Measurements from ENCODE around the gene LRP1B. TPM values are rescaled to one million over a fixed set of nuclear protein-coding genes. Genes with fewer than 3 reads are reported as not detected.

The LRP1B gene
- total and polyA plus RNA-seq, 2 of the 8 experiments (the other 6 are each of a cell fraction or from before 2014, with no cell fraction given) = 0.03 TPM; not detected in 1

- Histone ChIP-seq H3K4ac (replicated peaks; ENCODE audit: insufficient read length, low read depth, low read length) (no peak overlapping the region), H2AK5ac (ENCODE audit: low read depth, low read length) (no peak overlapping the region), H3K27ac (ENCODE audit: low read depth, low read length) (no peak overlapping the region), H3K4me3 (ENCODE audit: extremely low read depth in 1 of 4, insufficient read depth in 2 of 4, low read depth in 3 of 4, low read length in 4 of 4) (no peak overlapping the region), H3K9me3 (ENCODE audit: insufficient read depth in 2 of 2, low read depth in 1 of 2, low read length in 1 of 2) (no peaks in the 10 kb centered on the region), H4K20me1 (replicated peaks in 1 of 2; ENCODE audit: control insufficient read depth in 1 of 2, insufficient read depth in 2 of 2, low read length in 2 of 2) (no peaks in the 10 kb centered on the region), H2BK20ac (ENCODE audit: low read length) (no peak overlapping the region), H3K79me2 (ENCODE audit: control insufficient read depth in 1 of 2, insufficient read depth in 2 of 2, low read length in 2 of 2) (no peaks in the 10 kb centered on the region), H2BK15ac (ENCODE audit: low read length) (no peak overlapping the region), H3K23ac (ENCODE audit: insufficient read length) (no peak overlapping the region), H3K4me1 (replicated peaks in 1 of 4; ENCODE audit: control insufficient read depth in 3 of 4, insufficient read depth in 4 of 4, low read length in 3 of 4) (no peaks in the 10 kb centered on the region), H3K36me3 (ENCODE audit: control insufficient read depth in 2 of 4, insufficient read depth in 4 of 4, low read length in 3 of 4) (no peaks in the 10 kb centered on the region), H3K56ac (replicated peaks; ENCODE audit: insufficient read length, low read depth, low read length) (no peak overlapping the region), H2BK5ac (ENCODE audit: low read depth, low read length) (no peak overlapping the region), H3K23me2 (ENCODE audit: low read depth, low read length) (no peaks in the 10 kb centered on the region), H3K4me2 (ENCODE audit: insufficient read depth in 1 of 2, low read depth in 2 of 2, low read length in 2 of 2) (no peak overlapping the region), H3K14ac (ENCODE audit: insufficient read length) (no peak overlapping the region), H2AFZ (ENCODE audit: low read length) (no peak overlapping the region; the same call in 1 of the 2 replicates), H3K79me1 (ENCODE audit: low read depth, low read length) (no peaks in the 10 kb centered on the region), H4K5ac (ENCODE audit: insufficient read length, low read depth, low read length) (no peak overlapping the region), H2BK12ac (ENCODE audit: low read depth, low read length) (no peak overlapping the region), H4K8ac (ENCODE audit: extremely low read depth, insufficient read depth, low read length) (peak overlapping the region; percentile 62; the same call in 1 of the 2 replicates), H2BK120ac (replicated peaks; ENCODE audit: low read depth, low read length) (no peak overlapping the region), H3K18ac (ENCODE audit: extremely low read depth, low read length) (no peak overlapping the region), H3K27me3 (replicated peaks in 1 of 4; ENCODE audit: control insufficient read depth in 3 of 4, extremely low read depth in 1 of 4, insufficient read depth in 3 of 4, low read length in 3 of 4) (no peaks in the 10 kb centered on the region), H3K9ac (replicated peaks in 1 of 4; ENCODE audit: extremely low read depth in 1 of 4, low read depth in 3 of 4, low read length in 3 of 4) (no peak overlapping the region), H4K91ac (replicated peaks; ENCODE audit: insufficient read length, low read length) (no peak overlapping the region)
- TF ChIP-seq NRF1 (IDR thresholded peaks at IDR 0.05; ENCODE audit: low read depth, low read length) (no peak), SIX5 (IDR thresholded peaks at IDR 0.05; ENCODE audit: low read depth, low read length) (no peak), CEBPB (IDR thresholded peaks at IDR 0.05; ENCODE audit: low read depth, low read length) (no peak), ZNF274 (IDR thresholded peaks at IDR 0.05; ENCODE audit: borderline replicate concordance, extremely low read depth, low read length) (no peak), TCF12 (IDR thresholded peaks at IDR 0.05; ENCODE audit: low read depth, low read length) (no peak), EP300 (IDR thresholded peaks at IDR 0.05; ENCODE audit: borderline replicate concordance in 1 of 2, low read depth in 2 of 2, low read length in 2 of 2) (no peak), CHD1 (IDR thresholded peaks at IDR 0.05; ENCODE audit: low read depth, low read length) (no peak), USF2 (IDR thresholded peaks at IDR 0.05; ENCODE audit: low read length) (no peak)
- FAIRE-seq (no peak), DNase-seq (ENCODE audit: low read depth in 1 of 2, low spot score in 2 of 2) (no peak)
- 99% methylated on average over 17 of the region's 17 CpGs; no CpG with 5 or more reads in 1 of the 2 experiments for WGBS, 2 experiments (ENCODE audit: extremely low coverage in 1 of 2, insufficient coverage in 1 of 2, insufficient read length in 1 of 2, insufficient replicate concordance in 2 of 2, low coverage in 1 of 2, low lambda C conversion rate in 2 of 2, missing lambda C conversion rate in 1 of 2)
- CTCF ChIA-PET (ENCODE audit: partially characterized antibody) = interaction anchor here (1.2 kb wide), 1 partner anchor 451 kb away, joined by 3 read pairs; no protein-coding TSS in a partner anchor
- POLR2A ChIA-PET (ENCODE audit: partially characterized antibody) = no interaction called here
These were observed 690.7 kb downstream of the LRP1B start for GRCh38 chr2:141440072-141440635.

Data from H1 (cell line).